Renal pelvis (tissue), 3 donors: Measurements from ENCODE around the gene TYW5. TPM values are rescaled to one million over a fixed set of nuclear protein-coding genes. Genes with fewer than 3 reads are reported as not detected.

Experiments used
- polyA plus RNA-seq, 3 donors: library from polyadenylated mRNA; unstranded; fragments of 120-200 nt; gene quantifications; one replicate each; pipeline ENCODE4 v1.2.1, GENCODE V29; 2013; ENCODE audit not compliant: insufficient read length in 3 of 3

Gene TYW5
- polyA plus RNA-seq, 3 donors: 11.3 to 18.7 (median 17.9) TPM

Other genes with a start within 250 kb of the TYW5 start
- 1 to 10 TPM; 1.1 to 1.5 (median 1.3) TPM for gene FTCDNL1, start 104.3 kb downstream of the TYW5 start, polyA plus RNA-seq
- 10 to 100 TPM in 2 of 3 donors, 1 to 10 TPM in 1; 9.4 to 11.1 (median 10.6) TPM for gene C2orf69, start 44.2 kb downstream of the TYW5 start, polyA plus RNA-seq
- gene MAIP1, start 91 bp upstream of the TYW5 start, polyA plus RNA-seq: 10 to 100 TPM; 26.1 to 34.8 (median 31.6) TPM